ENCODE data around the gene P4HA1. TPM values are rescaled to one million over a fixed set of nuclear protein-coding genes. Genes with fewer than 3 reads are reported as not detected.

P4HA1 gene
- total RNA-seq (2022; extraction: Qiagen RNA extraction), result 18.1 to 27.1 TPM (median 22.6 TPM) in 5 replicates

GRCh38 chr10:73096449-73097304 is at the start of gene P4HA1:
TSS of gene P4HA1 (minus strand) at chr10:73096866. CDS start at chr10:73074883, 21,983 bp downstream.

DNA sequence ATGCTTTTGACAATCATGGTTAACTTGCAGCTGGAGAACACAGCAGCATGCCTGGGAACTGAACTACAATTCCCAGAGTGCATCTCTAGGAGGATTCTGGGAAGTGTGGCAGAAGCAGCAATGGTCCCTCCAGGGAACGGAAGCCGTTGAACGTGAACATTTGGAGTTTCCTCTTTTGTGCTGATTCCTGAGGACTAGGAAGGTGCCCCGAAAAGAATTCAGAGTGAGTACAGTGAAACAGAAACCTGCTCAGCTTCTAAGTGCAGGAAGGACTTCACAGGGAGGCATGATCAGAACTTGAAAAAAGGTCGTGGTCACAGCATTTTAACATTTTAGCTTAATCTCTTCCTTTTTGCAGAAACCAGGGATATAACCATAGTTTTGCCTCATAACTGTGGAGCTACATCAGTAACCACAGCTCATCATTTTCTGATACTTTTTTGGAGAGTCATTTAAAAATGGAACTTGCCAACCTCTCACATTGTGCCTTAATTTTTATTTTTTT is 13.7 kb upstream of the P4HA1 start, which contains the start of gene NUDT13:
Gene NUDT13, plus strand, starts transcription at position 111 of the 505 bp plus-strand sequence. CDS start 3,911 bp downstream, outside the sequence.

Other genes starting within 250 kb of the P4HA1 start
- gene OIT3, start 203.1 kb downstream of the P4HA1 start, total RNA-seq (2022; extraction: Qiagen RNA extraction), result 0.11 TPM in 1 of 5 replicates, not detected in the others
- not detected in 5 replicates for gene PLA2G12B, start 142.1 kb downstream of the P4HA1 start, total RNA-seq (2022; extraction: Qiagen RNA extraction)
- 2.2 to 4.0 TPM (median 3.3 TPM) in 5 replicates for gene NUDT13, start 13.6 kb upstream of the P4HA1 start, total RNA-seq (2022; extraction: Qiagen RNA extraction)
- gene ECD, start 71.1 kb upstream of the P4HA1 start, total RNA-seq (2022; extraction: Qiagen RNA extraction), result 22.7 to 29.0 TPM (median 26.1 TPM) in 5 replicates
- 6.3 to 8.4 TPM (median 7.2 TPM) in 5 replicates for gene FAM149B1, start 71.3 kb upstream of the P4HA1 start, total RNA-seq (2022; extraction: Qiagen RNA extraction)
- gene DNAJC9, start 150.4 kb upstream of the P4HA1 start, total RNA-seq (2022; extraction: Qiagen RNA extraction), result 50.2 to 51.9 TPM (median 50.7 TPM) in 5 replicates
- 137 to 186 TPM (median 171 TPM) in 5 replicates for gene MRPS16, start 155.8 kb upstream of the P4HA1 start, total RNA-seq (2022; extraction: Qiagen RNA extraction)

Measured in A549 treated with Mapracorat at 1 μM for 4 hours (cell line).